Medulla oblongata (tissue), 1 donor: ENCODE results near the gene SCPEP1.
A peak's percentile ranks its signal among the peaks of the same experiment; 100 is the strongest.

Experiments used
- DNase-seq: peaks from one replicate; pipeline ENCODE4 v3.0.0-alpha.2; 2015; ENCODE audit errors: extremely low spot score

The SCPEP1 gene

DNA sequence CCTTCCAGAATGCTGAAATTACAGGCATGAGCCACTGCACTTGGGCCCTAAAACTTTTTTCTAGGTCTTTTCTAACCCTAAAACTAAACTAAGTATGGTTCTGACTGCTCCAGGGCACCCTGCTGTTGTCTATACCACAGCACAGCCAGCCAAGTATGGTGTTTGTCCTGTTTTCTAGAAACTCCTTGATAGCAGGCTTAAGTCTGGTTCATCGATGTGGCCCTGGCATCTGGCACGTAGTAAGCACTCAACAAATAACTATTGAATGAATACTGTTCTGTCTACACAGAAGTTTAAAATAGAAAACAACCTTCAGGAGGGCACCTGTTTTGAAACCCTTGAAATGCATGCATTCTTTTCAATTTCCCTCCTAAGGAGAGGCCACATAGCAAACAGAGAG, 62.6 kb downstream of the SCPEP1 start:
- DNase-seq: no peak

DNA sequence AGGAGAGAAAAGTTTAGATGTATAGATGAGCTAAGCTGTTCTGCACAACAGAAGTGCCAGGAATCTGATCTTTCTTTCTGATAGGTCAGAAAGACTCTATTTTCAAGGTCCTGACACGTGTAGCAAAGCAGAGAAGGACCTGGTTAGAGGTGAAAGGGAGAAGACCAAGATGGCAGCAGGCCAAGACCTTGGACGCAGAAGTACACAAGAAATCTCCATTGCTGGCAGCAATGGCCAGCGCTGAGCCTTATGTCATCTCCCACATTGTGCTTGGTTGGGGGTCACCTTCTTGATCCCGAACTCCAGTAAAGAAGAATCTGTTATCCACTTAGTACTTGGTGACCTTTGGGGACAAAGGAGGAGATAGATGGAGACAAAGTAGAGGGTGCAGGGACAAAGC, 65.3 kb downstream of the SCPEP1 start:
- no peak for DNase-seq

DNA sequence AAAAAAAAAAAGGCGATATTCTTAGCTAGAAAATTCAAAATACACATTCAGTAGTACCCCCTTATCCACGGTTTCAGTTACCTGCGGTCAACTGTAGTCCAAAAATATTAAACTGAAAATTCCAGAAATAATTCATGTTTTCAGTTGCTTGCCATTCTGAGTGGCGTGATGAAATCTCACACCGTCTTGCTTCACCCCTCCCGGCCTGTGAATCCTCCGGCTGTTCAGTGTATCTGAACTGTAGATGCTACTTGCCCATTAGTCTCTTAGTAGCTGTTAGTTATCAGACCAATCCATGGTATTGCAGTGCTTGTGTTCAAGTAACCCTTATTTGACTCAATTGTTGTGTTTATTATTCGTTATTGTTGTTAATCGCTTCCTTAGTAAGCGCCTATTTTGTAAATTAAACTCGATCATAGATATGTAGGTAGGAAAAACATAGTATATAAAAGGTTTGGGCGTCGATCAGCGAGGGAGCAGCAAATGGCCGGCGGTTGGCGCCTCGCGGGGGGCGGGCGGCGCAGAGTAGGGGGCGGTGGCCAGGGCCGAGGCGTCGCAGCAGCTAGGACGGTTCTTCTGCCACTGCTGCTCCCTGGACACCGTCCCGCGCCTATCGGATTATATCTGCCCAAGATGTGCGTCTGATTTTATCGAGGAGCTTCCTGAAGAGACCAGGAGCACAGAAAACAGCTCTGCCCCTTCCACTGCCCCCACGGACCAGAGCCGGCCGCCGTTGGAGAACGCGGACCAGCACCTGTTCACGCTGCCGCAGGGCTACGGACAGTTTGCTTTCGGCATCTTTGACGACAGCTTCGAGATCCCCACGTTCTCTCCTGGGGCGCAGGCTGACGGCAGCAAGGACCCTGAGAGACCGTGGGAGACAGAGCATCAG, 67.3 kb downstream of the SCPEP1 start:
- DNase-seq: no peak

DNA sequence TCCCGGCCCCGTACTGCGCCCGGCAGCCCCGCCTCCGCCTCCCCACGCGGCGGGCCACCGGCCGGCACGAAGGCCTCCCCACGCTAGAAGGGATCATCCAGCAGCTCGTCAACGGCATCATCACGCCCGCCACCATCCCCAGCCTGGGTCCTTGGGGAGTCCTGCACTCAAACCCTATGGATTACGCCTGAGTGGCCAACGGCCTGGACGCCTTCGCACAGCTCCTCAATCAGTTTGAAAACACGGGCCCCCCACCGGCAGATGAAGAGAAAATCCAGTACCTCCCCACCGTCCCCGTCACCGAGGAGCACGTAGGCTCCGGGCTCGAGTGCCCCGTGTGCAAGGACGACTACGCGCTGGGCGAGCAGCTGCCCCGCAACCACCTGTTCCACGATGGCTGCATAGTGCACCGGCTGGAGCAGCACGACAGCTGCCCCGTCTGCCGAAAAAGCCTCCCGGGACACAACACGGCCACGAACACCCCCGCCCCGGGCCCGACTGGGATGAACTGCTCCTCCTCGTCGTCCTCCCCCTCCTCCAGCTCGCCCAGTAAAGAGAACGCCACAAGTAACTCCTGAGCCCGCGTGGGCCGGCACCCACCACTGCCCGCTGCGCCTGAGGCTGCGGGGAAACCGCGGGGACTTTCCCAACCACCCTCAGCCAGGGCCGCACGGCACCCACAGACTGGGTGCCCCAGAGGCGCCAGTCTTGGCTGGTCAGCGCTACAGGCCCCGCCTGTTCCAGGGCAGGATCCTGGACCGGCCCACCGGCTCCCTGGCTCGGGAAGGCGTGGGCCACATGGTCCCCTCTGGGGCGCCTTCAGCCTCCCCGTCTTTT, 68.2 kb downstream of the SCPEP1 start:
- DNase-seq: peak; percentile 12

DNA sequence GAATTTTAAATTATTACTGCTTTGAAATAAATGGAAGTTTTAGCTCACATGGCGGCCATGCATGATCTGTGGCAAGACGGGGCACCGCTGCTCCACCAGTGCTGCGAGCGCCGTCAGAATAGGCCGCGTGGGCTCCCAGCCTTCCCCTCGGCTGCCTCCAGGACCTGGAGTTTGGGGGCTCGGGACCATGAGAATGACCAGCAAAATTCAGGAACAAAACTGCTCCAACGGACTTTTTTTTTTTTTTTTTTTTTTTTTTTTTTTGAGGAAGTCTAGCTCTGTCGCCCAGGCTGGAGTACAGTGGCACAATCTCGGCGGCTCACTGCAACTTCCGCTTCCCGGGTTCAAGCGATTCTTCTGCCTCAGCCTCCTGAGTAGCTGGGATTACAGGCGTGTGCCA, 68.8 kb downstream of the SCPEP1 start:
- no peak for DNase-seq

DNA sequence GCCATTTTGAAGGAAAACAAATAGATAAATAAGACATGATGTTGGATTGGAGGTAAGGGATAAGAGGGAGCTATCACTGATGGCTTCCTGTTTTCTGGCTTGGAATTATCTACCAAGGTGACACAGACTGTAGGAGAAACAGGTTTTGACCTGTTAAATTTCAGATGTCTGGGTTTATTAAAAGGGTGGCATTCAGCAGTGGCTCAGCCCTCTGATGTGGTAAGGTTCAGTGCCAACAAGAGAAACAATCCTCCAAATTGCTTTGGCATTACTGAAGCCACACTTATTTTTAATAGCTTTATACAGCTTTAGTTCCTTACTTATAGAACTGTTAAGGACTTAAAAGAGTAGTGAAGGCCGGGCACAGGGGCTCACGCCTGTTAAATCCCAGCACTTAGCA, 70.2 kb downstream of the SCPEP1 start:
- DNase-seq: no peak

DNA sequence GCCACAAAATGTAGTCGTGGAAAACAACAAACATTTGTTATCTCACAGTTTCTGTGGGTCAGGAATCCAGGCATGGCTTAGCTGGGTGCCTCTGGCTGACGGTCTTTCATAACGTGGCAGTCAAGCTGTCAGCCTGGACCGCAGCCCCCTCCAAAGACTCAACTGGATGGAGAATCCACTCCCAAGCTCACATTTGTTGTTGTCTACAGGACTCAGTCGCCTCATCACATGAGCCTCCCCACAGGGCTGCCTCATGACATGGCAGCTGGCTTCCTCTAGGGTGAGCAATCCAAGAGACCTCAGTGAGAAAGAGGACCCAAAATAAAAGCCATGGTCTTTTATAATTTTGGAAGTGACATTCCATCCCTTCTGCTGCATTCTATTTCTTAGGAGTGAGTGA, 72.4 kb downstream of the SCPEP1 start:
- DNase-seq: peak; percentile 46

DNA sequence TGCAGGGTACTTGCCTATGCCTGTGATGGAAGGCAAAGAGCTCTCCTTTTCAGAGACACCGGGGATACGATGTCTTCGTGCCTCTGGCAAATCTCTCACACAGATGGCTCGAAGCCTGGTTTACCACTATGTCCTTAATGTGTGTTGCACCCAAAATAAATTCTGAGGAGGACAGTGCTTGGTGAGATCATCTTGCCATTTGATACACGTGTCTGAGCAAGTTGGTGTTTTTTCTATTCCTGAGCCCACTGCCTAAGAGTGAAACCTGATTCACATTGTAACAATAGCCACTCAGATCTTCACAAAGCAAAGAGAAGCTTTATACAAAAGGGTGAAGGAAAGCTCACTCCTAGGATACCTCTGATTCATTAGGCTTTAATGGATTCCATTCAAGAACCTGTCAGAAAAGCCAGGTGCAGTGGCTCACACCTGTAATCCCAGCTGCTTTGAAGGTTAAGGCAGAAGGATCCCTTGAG, 74.0 kb downstream of the SCPEP1 start:
- DNase-seq: no peak
